ENCODE data around the gene ADAMTSL3. TPM values are rescaled to one million over a fixed set of nuclear protein-coding genes. Genes with fewer than 3 reads are reported as not detected.

The ADAMTSL3 gene
- total and polyA plus RNA-seq, 2 of the 4 experiments (the other 2 are of a cell fraction), result under 0.01 to 0.02 TPM

- no TSS peak for BruUV-seq (replicated peaks)
- Histone ChIP-seq H3K4ac (ENCODE audit: low read depth, low read length) (no peak overlapping the region), H3K9me3 (ENCODE audit: control insufficient read depth, insufficient read depth, low read length) (no peaks in the 10 kb centered on the region; the same call in 1 of the 2 replicates), H2AK9ac (replicated peaks; ENCODE audit: low read depth, low read length, poor library complexity) (no peak overlapping the region), H3K9ac (ENCODE audit: low read depth, low read length) (no peak overlapping the region), H2BK5ac (ENCODE audit: low read depth, low read length, poor library complexity, severe bottlenecking) (no peak overlapping the region), H2BK20ac (ENCODE audit: low read depth, low read length) (no peak overlapping the region), H3K27me3 (ENCODE audit: control insufficient read depth, insufficient read depth, low read length) (no peaks in the 10 kb centered on the region), H4K8ac (ENCODE audit: low read depth in 2 of 2, low read length in 2 of 2) (no peak overlapping the region), H3K36me3 (ENCODE audit: control insufficient read depth, insufficient read depth, low read length) (no peaks in the 10 kb centered on the region), H3K18ac (ENCODE audit: low read depth, low read length) (no peak overlapping the region), H3K23ac (ENCODE audit: low read depth, low read length) (no peak overlapping the region), H3K4me3 (ENCODE audit: insufficient read depth, low read depth, low read length) (no peak overlapping the region), H4K20me1 (ENCODE audit: insufficient read depth, low read length) (no peaks in the 10 kb centered on the region), H2BK15ac (ENCODE audit: low read depth, low read length) (no peak overlapping the region), H3K4me1 (ENCODE audit: control insufficient read depth, insufficient read depth, low read length) (no peaks in the 10 kb centered on the region), H2BK120ac (ENCODE audit: low read depth, low read length) (no peak overlapping the region), H3K27ac (ENCODE audit: insufficient read depth, low read length) (no peak overlapping the region), H4K91ac (ENCODE audit: insufficient read depth, low read depth, low read length) (no peak overlapping the region), H2AFZ (replicated peaks; ENCODE audit: low read length, poor library complexity) (peak overlapping the region; percentile 21), H3K9me1 (ENCODE audit: insufficient read depth, low read length) (no peaks in the 10 kb centered on the region), H4K5ac (ENCODE audit: low read depth, low read length) (no peak overlapping the region), H3K56ac (ENCODE audit: extremely low read depth, insufficient read depth, low read length) (no peak overlapping the region), H2AK5ac (ENCODE audit: low read depth, low read length) (no peak overlapping the region), H3K79me1 (ENCODE audit: low read depth in 1 of 2, low read length in 2 of 2) (no peaks in the 10 kb centered on the region), H3K14ac (replicated peaks; ENCODE audit: low read depth, low read length) (no peak overlapping the region), H3K4me2 (ENCODE audit: low read depth, low read length) (no peak overlapping the region)
- intact Hi-C loops (cut with micrococcal nuclease) (no loop called here), dilution Hi-C loops (cut with HindIII; ENCODE audit: low sequenced_read_pairs, unreplicated experiment) (no loop called here), in situ Hi-C loops (cut with MboI; ENCODE audit: low sequenced_read_pairs) (no loop called here)
- TF ChIP-seq MXI1 (IDR thresholded peaks at IDR 0.05; ENCODE audit: borderline replicate concordance, low read depth, low read length) (no peak), MAFK (IDR thresholded peaks at IDR 0.05; ENCODE audit: low read depth, low read length) (no peak), USF2 (IDR thresholded peaks at IDR 0.05; ENCODE audit: low read depth, low read length) (no peak), RCOR1 (IDR thresholded peaks at IDR 0.05; ENCODE audit: insufficient replicate concordance, low read length) (no peak), SMC3 (IDR thresholded peaks at IDR 0.05; ENCODE audit: low read depth, low read length) (no peak), CTCF (conservative IDR thresholded peaks at IDR 0.05; ENCODE audit: low read depth, low read length) (no peak), CEBPB (IDR thresholded peaks at IDR 0.05; ENCODE audit: low read depth, low read length) (no peak), MAZ (IDR thresholded peaks at IDR 0.05; ENCODE audit: borderline replicate concordance, low read depth, low read length) (no peak), RFX5 (IDR thresholded peaks at IDR 0.05; ENCODE audit: low read depth, low read length) (no peak), RAD21 (IDR thresholded peaks at IDR 0.05; ENCODE audit: low read length) (no peak), CHD1 (IDR thresholded peaks at IDR 0.05; ENCODE audit: low read depth, low read length) (no peak), ELK1 (IDR thresholded peaks at IDR 0.05; ENCODE audit: borderline replicate concordance, low read depth, low read length) (no peak)
- ChIA-PET POLR2A (ENCODE audit: unreplicated experiment) (no interaction called here), CTCF (no interaction called here)
- WGBS, 2 experiments (ENCODE audit: extremely low coverage in 2 of 2, insufficient read length in 1 of 2), result no CpG with 5 or more reads among the region's 2 CpGs
- DNase-seq (no peak), ATAC-seq (ENCODE audit: low read depth) (no peak)
These were observed 155.4 kb downstream of the ADAMTSL3 start for GRCh38 chr15:83809345-83809744.
